PFSK-1 (cell line): Measurements from ENCODE around the gene ABITRAM.

Experiments
- FOXP2 ChIP-seq: optimal IDR thresholded peaks from 2 replicates; pipeline ENCODE3; 2011; ENCODE audit warnings: borderline replicate concordance, control low read depth, inconsistent platforms; ENCODE audit not compliant: insufficient read depth; ENCODE audit errors: extremely low read length, extremely low read depth
- POLR2AphosphoS5 ChIP-seq: IDR thresholded peaks from 2 replicates; pipeline ENCODE4 v1.6.1; 2012; ENCODE audit warnings: low read depth, mild to moderate bottlenecking, control low read depth, low read length, moderate library complexity
- REST ChIP-seq, 2 experiments: IDR thresholded peaks; 2 replicates each; pipeline versions ENCODE4 v1.6.1 to v1.8.0; 2011 to 2012; ENCODE audit warnings: low read depth in 2 of 2, low read length in 2 of 2, control low read depth in 1 of 2, inconsistent platforms in 1 of 2, mild to moderate bottlenecking in 1 of 2, moderate library complexity in 1 of 2; ENCODE audit not compliant: insufficient read depth in 1 of 2
- SIN3A ChIP-seq: IDR thresholded peaks from 2 replicates; pipeline ENCODE4 v1.6.1; 2012; ENCODE audit warnings: mild to moderate bottlenecking, low read length, moderate library complexity, borderline replicate concordance; ENCODE audit not compliant: insufficient read depth
- TAF1 ChIP-seq: IDR thresholded peaks from 2 replicates; pipeline ENCODE4 v1.6.1; 2012; ENCODE audit warnings: low read length, control low read depth, borderline replicate concordance; ENCODE audit not compliant: insufficient read depth

Gene ABITRAM

GRCh38 chr9:108937561-108938305, 3.5 kb downstream of the ABITRAM start:
- TF ChIP-seq POLR2AphosphoS5 (no peak), REST (IDR thresholded peaks at IDR 0.05; ENCODE audit: insufficient read depth in 1 of 2, low read depth in 2 of 2, low read length in 2 of 2) (no peak), SIN3A (no peak), TAF1 (no peak), FOXP2 (no peak)

GRCh38 chr9:108939975-108940374, 5.8 kb downstream of the ABITRAM start:
- no peak for TF ChIP-seq FOXP2
- TF ChIP-seq TAF1 = no peak
- TF ChIP-seq POLR2AphosphoS5 = no peak
- no peak for TF ChIP-seq REST (IDR thresholded peaks at IDR 0.05; ENCODE audit: insufficient read depth in 1 of 2, low read depth in 2 of 2, low read length in 2 of 2)
- no peak for TF ChIP-seq SIN3A

GRCh38 chr9:108950168-108950567, 16.0 kb downstream of the ABITRAM start:
- TF ChIP-seq POLR2AphosphoS5 (no peak), SIN3A (no peak), FOXP2 (no peak), REST (IDR thresholded peaks at IDR 0.05; ENCODE audit: insufficient read depth in 1 of 2, low read depth in 2 of 2, low read length in 2 of 2) (no peak), TAF1 (no peak)

- no peak for TF ChIP-seq POLR2AphosphoS5
- TF ChIP-seq FOXP2 = no peak
- TF ChIP-seq TAF1 = no peak
- TF ChIP-seq SIN3A = no peak
- TF ChIP-seq REST (IDR thresholded peaks at IDR 0.05; ENCODE audit: insufficient read depth in 1 of 2, low read depth in 2 of 2, low read length in 2 of 2) = no peak
These were observed 17.4 kb downstream of the ABITRAM start for GRCh38 chr9:108951578-108951977.
